ENCODE measurements around the gene PRKD1. TPM values are rescaled to one million over a fixed set of nuclear protein-coding genes. Genes with fewer than 3 reads are reported as not detected.
A peak's percentile ranks its signal among the peaks of the same experiment; 100 is the strongest.

Gene PRKD1
- total RNA-seq: 0.54 TPM

GRCh38 chr14:29927376-29928116, at the start of gene PRKD1:
TSS of gene PRKD1 (minus strand) at chr14:29927847.
- DNase-seq (ENCODE audit: low read depth in 2 of 3, low spot score in 2 of 3): peak in 2 of 3 donors; percentile 34 to 39

GRCh38 chr14:29971101-29971500, 43.5 kb upstream of the PRKD1 start:
- DNase-seq (ENCODE audit: low read depth in 2 of 3, low spot score in 2 of 3): no peak

GRCh38 chr14:29955087-29955486, 27.4 kb upstream of the PRKD1 start:
- DNase-seq (ENCODE audit: low read depth in 2 of 3, low spot score in 2 of 3): no peak

DNA sequence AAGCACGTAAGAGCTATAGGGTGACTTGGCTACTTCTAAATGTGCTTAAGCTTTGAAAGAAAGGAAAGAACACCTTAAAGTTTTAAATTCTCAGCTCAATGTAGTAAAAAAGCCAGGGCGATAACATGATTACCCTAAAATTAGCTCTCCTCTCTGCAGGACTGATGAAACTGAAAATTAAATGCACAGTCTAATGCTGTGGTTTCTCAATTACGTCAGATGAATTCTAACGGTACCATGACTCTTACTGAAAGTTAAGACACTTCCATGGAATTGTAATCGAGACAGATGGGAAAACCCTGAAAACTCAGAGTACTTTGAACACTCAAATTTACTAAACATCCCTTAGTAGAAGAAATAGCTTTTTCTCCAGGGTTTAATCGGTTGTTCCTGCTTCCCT, 25.9 kb upstream of the PRKD1 start:
- DNase-seq (ENCODE audit: low read depth in 2 of 3, low spot score in 2 of 3): no peak

- no peak for DNase-seq (ENCODE audit: low read depth in 2 of 3, low spot score in 2 of 3)
These were observed 16.4 kb upstream of the PRKD1 start for GRCh38 chr14:29944091-29944490.

DNA sequence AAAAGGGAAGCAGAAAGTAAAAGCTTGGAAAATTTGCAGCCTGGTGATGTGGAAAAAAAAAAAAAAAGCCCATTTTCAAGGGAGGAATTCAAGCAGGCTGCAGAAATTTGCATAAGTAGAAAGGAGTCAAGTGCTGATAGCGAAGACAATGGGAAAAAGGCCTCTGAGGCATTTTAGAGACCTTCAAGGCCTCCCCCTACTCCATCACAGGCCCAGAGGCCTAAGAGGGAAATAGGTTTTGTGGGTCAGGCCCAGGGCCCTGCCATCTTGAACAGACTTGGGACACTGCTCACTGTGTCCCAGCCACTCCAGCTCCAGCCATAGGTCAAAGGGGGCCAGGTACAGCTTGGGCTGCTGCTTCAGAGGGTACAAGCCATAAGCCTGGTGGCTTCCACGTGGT, 13.8 kb upstream of the PRKD1 start:
- DNase-seq (ENCODE audit: low read depth in 2 of 3, low spot score in 2 of 3): no peak

- DNase-seq (ENCODE audit: low read depth in 2 of 3, low spot score in 2 of 3): no peak
These were observed 12.8 kb upstream of the PRKD1 start for GRCh38 chr14:29940482-29940881.

- no peak for DNase-seq (ENCODE audit: low read depth in 2 of 3, low spot score in 2 of 3)
These were observed 9.5 kb upstream of the PRKD1 start for GRCh38 chr14:29937116-29937515.

DNA sequence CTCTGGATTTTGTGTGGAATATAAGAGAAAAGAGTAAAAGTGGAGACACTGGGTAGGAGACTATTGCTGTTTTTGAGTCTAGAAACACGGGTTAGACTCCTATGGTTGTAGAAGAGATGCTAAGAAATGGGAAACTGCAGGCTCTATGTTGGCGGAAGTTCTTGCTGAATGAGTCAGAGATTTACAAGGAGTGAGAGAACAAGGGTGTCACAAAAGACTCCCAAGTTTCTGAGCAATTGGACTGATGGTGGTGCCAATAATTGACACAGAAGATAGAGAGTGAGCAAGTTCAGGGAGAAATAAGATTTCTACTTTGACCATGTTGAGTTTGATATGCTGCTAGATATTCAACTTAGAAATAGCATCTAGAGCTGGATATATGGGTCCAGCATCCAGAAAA, 2.6 kb upstream of the PRKD1 start:
- DNase-seq (ENCODE audit: low read depth in 2 of 3, low spot score in 2 of 3): no peak

DNA sequence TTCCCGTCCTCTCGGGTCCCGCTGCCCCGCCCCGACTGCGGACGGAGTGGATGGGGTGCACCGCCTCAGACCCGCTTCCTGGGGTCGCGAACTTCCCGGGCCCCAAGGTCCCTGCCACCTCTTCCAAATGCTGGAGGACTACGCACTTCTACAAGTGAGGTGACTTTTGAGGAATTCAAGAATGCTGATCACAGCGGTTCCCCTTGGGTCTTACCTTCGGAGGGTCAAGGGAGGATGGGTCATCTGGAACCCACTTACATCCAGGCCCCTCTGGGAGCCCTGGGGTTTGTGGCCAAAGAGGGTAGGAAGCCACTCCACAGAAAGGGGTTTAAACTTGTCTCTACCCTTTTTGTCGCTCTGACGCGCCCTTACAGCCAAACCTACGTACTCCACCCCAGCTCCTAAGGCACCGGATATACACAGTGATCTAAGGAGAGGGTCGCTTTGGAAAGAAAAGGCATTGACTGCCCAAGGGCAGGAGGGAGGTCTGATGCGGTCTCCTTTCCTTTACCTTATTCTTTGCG, 532 bp upstream of the PRKD1 start:
- peak in 1 of 3 donors; percentile 4 for DNase-seq (ENCODE audit: low read depth in 2 of 3, low spot score in 2 of 3)

- peak in 2 of 3 donors; percentile 15 to 19 for DNase-seq (ENCODE audit: low read depth in 2 of 3, low spot score in 2 of 3)
These were observed 809 bp downstream of the PRKD1 start for GRCh38 chr14:29926701-29927375.

DNA sequence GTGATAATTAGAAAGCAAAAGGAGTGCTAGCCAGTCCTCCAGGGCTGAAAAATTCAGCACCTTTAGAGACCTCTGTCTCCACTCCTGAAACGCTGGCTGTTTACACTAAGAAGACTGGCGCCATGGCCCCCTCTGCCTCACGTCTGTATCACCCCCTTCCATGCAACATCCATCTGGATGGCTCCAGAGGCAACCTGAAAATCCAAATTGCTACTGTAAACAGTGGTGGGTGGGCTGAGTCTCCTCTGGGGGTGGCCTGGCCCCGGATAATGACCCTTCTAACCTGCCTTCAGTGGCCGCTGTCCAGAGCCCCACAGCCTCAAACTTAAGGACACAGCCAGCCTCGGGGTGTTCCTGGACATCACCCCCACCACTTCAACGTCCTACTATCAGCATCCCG, 1.4 kb downstream of the PRKD1 start:
- no peak for DNase-seq (ENCODE audit: low read depth in 2 of 3, low spot score in 2 of 3)

DNA sequence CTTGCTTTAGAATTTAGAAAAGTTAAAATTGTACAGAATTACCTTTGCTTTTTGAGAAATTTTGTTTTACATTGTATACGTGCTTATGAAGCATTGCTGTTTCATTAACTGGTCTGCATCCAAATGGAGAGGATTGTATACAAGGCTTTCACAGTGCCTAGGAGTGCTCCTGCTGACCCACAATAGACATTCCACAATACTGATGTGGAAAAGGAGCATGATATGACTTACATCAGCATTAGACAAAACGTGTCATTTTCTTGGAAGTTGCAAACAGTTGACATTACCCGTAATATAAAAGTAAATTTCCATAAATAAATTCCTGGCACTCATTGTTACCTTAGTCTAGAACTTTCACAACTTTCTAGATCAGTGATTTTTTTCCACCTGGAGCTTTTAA, 1.9 kb downstream of the PRKD1 start:
- DNase-seq (ENCODE audit: low read depth in 2 of 3, low spot score in 2 of 3): no peak

DNA sequence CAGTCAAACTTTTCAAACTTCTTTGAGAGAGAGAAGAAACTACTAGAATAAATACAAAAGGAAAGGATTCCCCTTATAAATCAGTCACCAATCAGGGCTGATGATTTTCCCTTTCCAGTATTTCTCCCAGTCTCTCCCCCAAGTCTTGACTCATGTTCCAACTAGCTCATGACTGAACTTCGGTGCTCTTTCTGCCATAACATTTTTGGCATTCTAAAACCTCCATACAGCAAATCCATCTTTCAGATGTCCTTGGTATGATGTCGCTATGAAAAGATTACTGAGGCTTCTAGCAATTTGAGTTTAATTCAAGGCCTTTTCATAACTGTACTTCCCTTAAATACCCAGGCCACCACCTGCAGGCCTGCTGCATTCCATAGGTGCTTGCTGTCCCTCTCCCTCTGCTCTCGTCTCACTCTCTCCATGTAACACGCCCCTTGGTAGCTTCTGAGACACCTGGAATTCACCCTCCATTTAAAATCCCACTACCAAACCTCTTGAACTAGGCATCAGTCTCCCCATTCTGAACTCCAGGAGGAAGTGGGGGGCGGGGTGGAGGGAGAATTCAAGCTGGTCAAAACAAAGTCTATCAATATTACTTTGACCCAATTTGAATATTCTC, 2.4 kb downstream of the PRKD1 start:
- no peak for DNase-seq (ENCODE audit: low read depth in 2 of 3, low spot score in 2 of 3)

DNA sequence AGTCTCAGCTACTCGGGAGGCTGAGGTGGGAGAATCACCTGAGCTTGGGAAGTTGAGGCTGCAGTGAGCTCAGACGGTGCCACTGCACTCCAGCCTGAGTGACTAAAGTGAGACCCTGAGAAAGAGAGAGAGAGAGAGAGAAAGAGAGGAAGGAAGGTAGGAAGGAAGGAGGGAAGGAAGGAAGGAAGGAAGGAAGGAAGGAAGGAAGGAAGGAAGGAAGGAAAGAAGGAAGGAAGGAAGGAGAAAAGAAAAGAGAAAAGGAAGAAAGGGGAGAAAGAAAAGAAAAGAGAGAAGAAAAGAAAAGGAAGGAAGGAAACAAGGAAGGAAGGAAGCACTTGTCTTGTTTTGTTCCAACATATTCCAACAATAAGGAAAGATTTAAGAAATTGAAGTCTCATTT, 7.8 kb downstream of the PRKD1 start:
- no peak for DNase-seq (ENCODE audit: low read depth in 2 of 3, low spot score in 2 of 3)

DNA sequence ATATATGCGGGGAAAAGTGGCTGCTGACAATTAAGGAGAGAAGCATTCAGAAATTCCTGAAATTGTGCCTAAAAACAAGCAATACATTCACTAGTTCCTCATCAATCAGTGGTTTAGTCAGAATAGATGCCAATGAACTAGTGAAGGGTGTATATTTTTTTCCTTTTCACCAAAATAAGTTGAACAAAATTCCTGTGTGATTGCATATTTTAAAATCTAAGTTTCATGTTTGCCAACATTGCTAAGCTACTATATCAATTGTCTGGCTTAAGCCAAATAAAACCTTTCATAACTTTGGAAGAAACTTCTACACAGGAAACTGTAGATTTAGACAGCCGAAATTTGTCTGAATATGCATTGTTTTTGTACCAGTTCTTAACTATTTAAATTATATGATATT, 8.7 kb downstream of the PRKD1 start:
- DNase-seq (ENCODE audit: low read depth in 2 of 3, low spot score in 2 of 3): no peak

- no peak for DNase-seq (ENCODE audit: low read depth in 2 of 3, low spot score in 2 of 3)
These were observed 14.1 kb downstream of the PRKD1 start for GRCh38 chr14:29913566-29913965.

DNA sequence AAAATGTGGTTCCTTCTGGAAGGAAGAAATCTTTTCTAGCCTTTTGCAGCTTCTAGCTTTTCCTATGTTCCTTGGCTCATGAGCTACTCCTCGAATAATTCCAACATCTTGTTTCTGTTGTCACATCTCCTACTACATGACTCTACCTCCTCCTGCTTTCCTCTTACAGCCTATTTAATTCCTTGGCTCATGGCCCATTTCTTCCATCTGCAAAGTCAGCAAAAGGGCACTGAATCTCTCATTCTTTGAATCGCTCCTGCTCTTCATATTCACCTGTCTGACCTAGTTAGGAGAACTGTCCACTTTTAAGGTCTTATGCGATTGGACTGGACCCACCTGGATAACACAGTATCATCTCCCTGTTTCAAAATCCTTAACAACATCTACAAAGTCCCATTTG, 15.8 kb downstream of the PRKD1 start:
- no peak for DNase-seq (ENCODE audit: low read depth in 2 of 3, low spot score in 2 of 3)

DNA sequence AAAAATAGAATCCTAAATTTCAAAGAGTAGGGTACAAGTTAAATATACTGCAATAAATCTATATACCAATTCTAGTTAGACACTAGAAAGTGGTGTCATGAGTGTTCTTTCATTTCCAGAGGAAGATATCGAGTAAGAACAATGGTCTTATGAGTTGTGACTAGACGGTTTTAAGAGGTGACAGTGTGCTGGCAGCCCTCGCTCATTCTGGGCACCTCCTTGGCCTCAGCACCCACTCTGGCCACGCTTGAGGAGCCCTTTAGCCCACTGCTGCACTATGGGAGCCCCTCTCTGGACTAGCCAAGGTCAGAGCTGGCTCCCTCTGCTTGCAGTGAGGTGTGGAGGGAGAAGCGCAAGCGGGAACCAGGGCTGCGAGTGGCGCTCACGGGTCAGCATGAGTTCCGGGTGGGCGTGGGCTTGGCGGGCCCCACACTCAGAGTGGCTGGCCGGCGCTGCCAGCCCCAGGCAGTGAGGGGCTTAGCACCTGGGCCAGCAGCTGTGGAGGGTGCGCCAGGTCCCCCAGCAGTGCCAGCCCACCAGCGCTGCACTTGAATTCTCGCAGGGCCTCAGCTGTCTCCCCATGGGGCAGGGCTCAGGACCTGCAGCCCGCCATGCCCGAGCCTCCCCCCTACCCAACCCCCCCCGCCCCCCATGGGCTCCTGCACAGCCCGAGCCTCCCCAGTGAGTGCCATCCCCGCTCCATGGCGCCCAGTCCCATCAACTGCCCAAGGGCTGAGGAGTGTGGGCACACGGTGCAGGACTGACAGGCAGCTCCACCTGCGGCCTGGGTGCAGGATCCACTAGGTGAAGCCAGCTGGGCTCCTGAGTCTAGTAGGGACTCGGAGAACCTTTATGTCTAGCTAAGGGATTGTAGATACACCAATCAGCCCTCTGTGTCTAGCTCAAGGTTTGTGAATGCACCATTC, 18.7 kb downstream of the PRKD1 start:
- DNase-seq (ENCODE audit: low read depth in 2 of 3, low spot score in 2 of 3): no peak

GRCh38 chr14:29906256-29906870, 21.3 kb downstream of the PRKD1 start:
- no peak for DNase-seq (ENCODE audit: low read depth in 2 of 3, low spot score in 2 of 3)
